Measurements from ENCODE around the gene MIEN1. TPM values are rescaled to one million over a fixed set of nuclear protein-coding genes. Genes with fewer than 3 reads are reported as not detected.

Gene MIEN1
- total RNA-seq, 1 donor from 2014 or later: 50.4 TPM

GRCh38 chr17:39684369-39685192 lies 45.8 kb downstream of the MIEN1 start:
- intact Hi-C loops (cut with DNase I): no loop called here
- ATAC-seq (ENCODE audit: poor library complexity): no peak
- no peak for DNase-seq

- DNase-seq: no peak
- ATAC-seq (ENCODE audit: poor library complexity): no peak
Observed at GRCh38 chr17:39683295-39683939, 46.9 kb downstream of the MIEN1 start.

GRCh38 chr17:39679521-39680192 lies 50.7 kb downstream of the MIEN1 start:
- ATAC-seq (ENCODE audit: poor library complexity): peak; percentile 51
- peak; percentile 66 for DNase-seq
- intact Hi-C loops (cut with DNase I): no loop called here

More at GRCh38 chr17:39683295-39683939, 46.9 kb downstream of the MIEN1 start:
- intact Hi-C loops (cut with DNase I): no loop called here

Small RNA genes within 50 kb of the gene (microRNA-seq; reads per million reads assigned to microRNA genes)
- not detected for gene MIR4728

Other genes with a start within 250 kb of the MIEN1 start
- not detected for gene NEUROD2, start 122.6 kb downstream of the MIEN1 start, total RNA-seq
- 0.35 TPM for gene PPP1R1B, start 103.6 kb downstream of the MIEN1 start, total RNA-seq
- 13.9 TPM for gene STARD3, start 93.4 kb downstream of the MIEN1 start, total RNA-seq
- gene TCAP, start 65.2 kb downstream of the MIEN1 start, total RNA-seq: 5,900 TPM
- gene PNMT, start 62.1 kb downstream of the MIEN1 start, total RNA-seq: 7.1 TPM
- 10.0 TPM for gene PGAP3, start 42.5 kb downstream of the MIEN1 start, total RNA-seq
- 64.2 TPM for gene ERBB2, start 30.5 kb downstream of the MIEN1 start, total RNA-seq
- gene GRB7, start 7.4 kb upstream of the MIEN1 start, total RNA-seq: 2.2 TPM
- 0.22 TPM for gene IKZF3, start 133.8 kb upstream of the MIEN1 start, total RNA-seq
- gene ZPBP2, start 137.7 kb upstream of the MIEN1 start, total RNA-seq: not detected
- 1.8 TPM for gene GSDMB, start 188.1 kb upstream of the MIEN1 start, total RNA-seq
- 37.5 TPM for gene ORMDL3, start 197.1 kb upstream of the MIEN1 start, total RNA-seq
- not detected for gene LRRC3C, start 197.2 kb upstream of the MIEN1 start, total RNA-seq
- 0.40 TPM for gene GSDMA, start 232.5 kb upstream of the MIEN1 start, total RNA-seq

All from Right ventricle myocardium superior (tissue), 1 donor.